ENCODE measurements around the gene SERAC1. TPM values are rescaled to one million over a fixed set of nuclear protein-coding genes. Genes with fewer than 3 reads are reported as not detected.

Gene SERAC1
- total RNA-seq, 2 donors from 2014 or later: 6.0 to 8.6 TPM

DNA sequence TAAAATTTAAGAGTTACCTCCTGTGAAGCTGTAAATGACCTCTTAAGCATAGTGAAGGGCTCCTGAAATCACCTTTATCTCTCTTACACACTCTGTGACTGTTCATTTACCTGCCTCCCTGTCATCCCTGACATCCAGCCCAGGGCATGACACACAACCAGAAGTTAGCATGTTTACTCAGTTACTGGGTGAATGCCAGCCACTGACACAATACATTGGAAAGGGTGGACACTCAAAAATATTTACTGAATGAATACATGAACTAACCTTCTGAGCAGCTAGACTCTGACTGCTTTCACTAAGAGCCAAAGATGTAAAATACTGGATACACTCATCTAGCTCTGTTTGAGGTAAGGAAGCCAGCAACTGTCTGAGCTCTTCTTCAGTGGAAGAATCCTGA lies 25.3 kb downstream of the SERAC1 start:
- Mint-ChIP-seq H3K4me3 (no peak overlapping the region), H3K9me3 (no peaks in the 10 kb centered on the region), H3K36me3 (ENCODE audit: insufficient read depth in 2 of 2) (peaks cover 6 to 11% of the 10 kb centered on the region in 2 donors), H3K27ac (no peak overlapping the region), H3K4me1 (ENCODE audit: low read depth) (no peaks in the 10 kb centered on the region), H3K27me3 (ENCODE audit: low read depth) (no peaks in the 10 kb centered on the region)
- ATAC-seq (replicated peaks in 1 of 2): no peak
- DNase-seq: no peak

DNA sequence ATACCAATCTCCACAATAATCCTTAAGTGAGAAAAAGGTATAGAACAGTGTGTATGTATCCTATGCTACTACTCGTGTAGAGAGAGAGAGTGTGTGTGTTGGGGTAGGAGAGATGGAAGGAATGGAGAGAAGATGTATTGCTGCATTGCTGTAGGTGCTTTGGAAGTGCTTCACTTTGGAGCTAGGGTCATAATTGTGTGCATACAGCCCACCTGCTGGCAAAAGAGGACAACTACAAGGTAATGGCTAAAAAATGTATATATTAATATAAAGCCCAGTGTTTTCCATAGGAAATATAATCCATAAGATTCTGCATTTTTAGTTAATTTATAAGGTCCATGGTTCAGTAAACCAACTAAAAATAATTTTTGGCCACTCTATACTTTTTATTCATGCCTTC lies 36.1 kb downstream of the SERAC1 start:
- peak in 1 of 2 donors; percentile 29 for ATAC-seq (replicated peaks in 1 of 2)
- no peak overlapping the region for H3K27ac Mint-ChIP-seq
- DNase-seq: peak; percentile 4 to 6
- no peaks in the 10 kb centered on the region for H3K36me3 Mint-ChIP-seq (ENCODE audit: insufficient read depth in 2 of 2)
- H3K27me3 Mint-ChIP-seq (ENCODE audit: low read depth): no peaks in the 10 kb centered on the region
- H3K4me3 Mint-ChIP-seq: no peak overlapping the region
- no peaks in the 10 kb centered on the region for H3K4me1 Mint-ChIP-seq (ENCODE audit: low read depth)
- H3K9me3 Mint-ChIP-seq: no peaks in the 10 kb centered on the region

DNA sequence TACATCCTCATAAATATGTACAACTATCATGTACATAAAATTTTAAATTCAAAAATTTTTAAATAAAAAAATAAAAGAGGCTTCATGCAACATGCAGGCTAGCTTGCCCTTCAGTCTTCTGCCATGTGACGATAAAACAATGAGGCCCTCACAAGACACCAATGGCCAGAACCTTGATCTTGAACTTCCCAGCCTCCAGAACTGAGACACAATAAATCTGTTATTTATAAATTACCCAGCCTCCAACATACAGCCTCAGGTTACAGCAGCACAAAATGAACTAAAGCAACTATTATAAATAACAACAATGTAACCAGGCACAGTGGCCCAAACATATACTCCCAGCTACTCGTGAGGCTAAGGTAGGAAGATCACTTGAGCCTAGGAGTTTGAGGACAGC lies 42.8 kb downstream of the SERAC1 start:
- H3K9me3 Mint-ChIP-seq: no peaks in the 10 kb centered on the region
- no peaks in the 10 kb centered on the region for H3K27me3 Mint-ChIP-seq (ENCODE audit: low read depth)
- no peak overlapping the region for H3K4me3 Mint-ChIP-seq
- DNase-seq (no peak), ATAC-seq (replicated peaks in 1 of 2) (no peak)
- no peaks in the 10 kb centered on the region for H3K4me1 Mint-ChIP-seq (ENCODE audit: low read depth)
- no peak overlapping the region for H3K27ac Mint-ChIP-seq
- H3K36me3 Mint-ChIP-seq (ENCODE audit: insufficient read depth in 2 of 2): peaks cover 2 to 6% of the 10 kb centered on the region in 2 donors

DNA sequence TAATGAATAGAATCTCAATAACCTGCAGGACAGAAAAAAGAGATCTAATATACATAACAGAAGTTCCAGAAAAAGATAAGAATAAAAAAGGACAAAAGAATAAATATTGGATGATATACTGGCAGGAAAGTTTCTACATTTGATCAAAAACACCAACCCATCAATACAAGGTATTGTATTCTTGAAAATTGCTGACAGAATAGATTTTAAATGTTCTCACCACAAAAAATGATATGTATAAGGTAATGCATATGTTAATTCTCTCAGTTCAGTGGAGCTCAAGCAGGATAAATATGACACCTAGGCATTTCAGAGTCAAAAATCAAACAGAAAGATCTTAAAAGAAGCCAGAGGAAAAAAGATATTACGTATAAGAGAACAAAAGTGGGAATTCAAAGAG lies 43.8 kb downstream of the SERAC1 start:
- Mint-ChIP-seq H3K9me3 (no peaks in the 10 kb centered on the region), H3K27me3 (ENCODE audit: low read depth) (no peaks in the 10 kb centered on the region), H3K4me1 (ENCODE audit: low read depth) (no peaks in the 10 kb centered on the region), H3K27ac (no peak overlapping the region), H3K36me3 (ENCODE audit: insufficient read depth in 2 of 2) (peaks cover 2 to 6% of the 10 kb centered on the region in 2 donors), H3K4me3 (no peak overlapping the region)
- DNase-seq: no peak
- ATAC-seq (replicated peaks in 1 of 2): no peak

DNA sequence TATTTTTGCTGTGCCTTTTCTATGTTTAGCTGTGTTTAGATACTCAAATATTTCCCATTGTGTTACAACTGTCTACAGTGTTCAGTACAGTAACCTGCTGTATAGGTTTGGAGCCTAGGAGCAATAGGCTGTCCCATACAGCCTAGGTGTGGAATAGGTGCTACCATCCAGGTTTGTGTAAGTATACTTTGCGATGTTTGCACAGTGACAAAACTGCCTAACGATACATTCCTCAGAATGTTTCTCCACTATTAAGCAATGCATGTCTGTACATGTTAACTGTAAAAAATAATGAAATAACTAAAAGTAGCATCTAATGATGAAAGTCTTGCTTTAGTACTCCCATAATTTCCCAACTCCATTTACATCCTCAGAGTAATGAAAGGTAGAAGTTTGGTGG lies 46.0 kb downstream of the SERAC1 start:
- Mint-ChIP-seq H3K27me3 (ENCODE audit: low read depth) (no peaks in the 10 kb centered on the region), H3K4me3 (no peak overlapping the region), H3K4me1 (ENCODE audit: low read depth) (no peaks in the 10 kb centered on the region), H3K27ac (no peak overlapping the region), H3K36me3 (ENCODE audit: insufficient read depth in 2 of 2) (peaks cover 2 to 7% of the 10 kb centered on the region in 2 donors), H3K9me3 (no peaks in the 10 kb centered on the region)
- ATAC-seq (replicated peaks in 1 of 2) (no peak), DNase-seq (no peak)

DNA sequence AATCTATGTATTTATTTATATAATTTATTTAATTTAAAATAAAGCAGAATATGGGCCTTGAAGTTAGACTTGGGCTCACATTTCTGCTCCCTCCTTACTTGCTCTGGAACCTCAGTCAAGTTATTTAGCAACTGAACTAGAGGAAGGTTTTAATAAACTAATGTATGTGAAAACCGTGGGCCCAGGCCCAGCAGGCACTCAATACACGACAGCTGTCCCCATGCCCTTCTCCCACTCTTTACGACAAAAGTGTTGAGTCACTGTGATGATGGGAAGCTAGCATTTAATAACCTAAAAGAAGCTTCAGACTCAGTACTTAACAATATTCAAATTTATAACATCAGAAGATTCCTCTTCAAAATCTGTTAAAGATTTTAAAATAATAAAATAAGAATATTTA lies 46.7 kb downstream of the SERAC1 start:
- Mint-ChIP-seq H3K9me3 (no peaks in the 10 kb centered on the region), H3K4me1 (ENCODE audit: low read depth) (no peaks in the 10 kb centered on the region), H3K4me3 (no peak overlapping the region), H3K27ac (no peak overlapping the region), H3K36me3 (ENCODE audit: insufficient read depth in 2 of 2) (peaks cover 2 to 7% of the 10 kb centered on the region in 2 donors), H3K27me3 (ENCODE audit: low read depth) (no peaks in the 10 kb centered on the region)
- no peak for DNase-seq
- no peak for ATAC-seq (replicated peaks in 1 of 2)

DNA sequence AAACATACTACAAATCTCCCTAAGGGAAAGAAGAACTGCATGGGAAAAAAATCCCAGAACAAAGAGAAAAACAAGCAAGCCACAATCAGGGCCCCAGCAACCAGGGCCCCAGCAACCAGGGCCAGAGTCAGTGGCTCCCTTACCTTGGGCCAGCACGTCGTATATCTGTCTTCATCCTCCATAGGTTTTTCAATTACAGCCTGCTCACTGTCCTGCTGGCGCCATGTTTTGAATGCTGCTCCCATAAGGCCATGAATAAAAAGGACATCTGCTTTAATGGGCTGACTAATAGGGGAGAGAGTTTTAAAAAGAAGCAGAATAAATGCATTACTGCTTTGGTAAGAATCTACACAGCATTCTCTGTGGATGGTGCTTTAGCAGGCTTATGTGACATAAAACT lies 49.2 kb downstream of the SERAC1 start:
- no peak for ATAC-seq (replicated peaks in 1 of 2)
- Mint-ChIP-seq H3K4me1 (ENCODE audit: low read depth) (no peaks in the 10 kb centered on the region), H3K27me3 (ENCODE audit: low read depth) (no peaks in the 10 kb centered on the region), H3K27ac (no peak overlapping the region), H3K36me3 (ENCODE audit: insufficient read depth in 2 of 2) (peaks cover 0 to 7% of the 10 kb centered on the region in 2 donors), H3K9me3 (no peaks in the 10 kb centered on the region), H3K4me3 (no peak overlapping the region)
- no peak for DNase-seq

DNA sequence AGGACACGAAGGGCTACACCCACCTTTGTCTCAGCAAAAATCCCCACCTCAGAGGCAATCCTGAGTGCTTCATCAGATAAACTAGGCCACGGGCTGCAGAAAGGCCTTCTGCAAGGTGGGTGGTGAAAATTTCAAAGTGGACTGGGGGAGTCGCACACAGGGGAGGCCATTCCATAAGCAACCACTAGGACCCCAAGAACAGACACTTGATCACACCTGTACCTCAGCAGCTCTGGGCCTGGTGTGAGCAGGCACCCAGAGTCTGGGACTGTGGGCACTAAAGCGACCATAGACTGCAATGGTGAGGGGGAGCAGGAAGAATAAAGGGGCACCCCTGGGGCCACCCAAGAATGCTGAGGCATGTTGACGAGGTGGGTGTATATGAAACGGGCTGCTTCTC lies 52.6 kb downstream of the SERAC1 start:
- Mint-ChIP-seq H3K36me3 (ENCODE audit: insufficient read depth in 2 of 2) (peaks cover 0 to 5% of the 10 kb centered on the region in 2 donors), H3K9me3 (no peaks in the 10 kb centered on the region), H3K4me1 (ENCODE audit: low read depth) (no peaks in the 10 kb centered on the region), H3K27me3 (ENCODE audit: low read depth) (no peaks in the 10 kb centered on the region), H3K27ac (no peak overlapping the region), H3K4me3 (no peak overlapping the region)
- no peak for DNase-seq
- no peak for ATAC-seq (replicated peaks in 1 of 2)

DNA sequence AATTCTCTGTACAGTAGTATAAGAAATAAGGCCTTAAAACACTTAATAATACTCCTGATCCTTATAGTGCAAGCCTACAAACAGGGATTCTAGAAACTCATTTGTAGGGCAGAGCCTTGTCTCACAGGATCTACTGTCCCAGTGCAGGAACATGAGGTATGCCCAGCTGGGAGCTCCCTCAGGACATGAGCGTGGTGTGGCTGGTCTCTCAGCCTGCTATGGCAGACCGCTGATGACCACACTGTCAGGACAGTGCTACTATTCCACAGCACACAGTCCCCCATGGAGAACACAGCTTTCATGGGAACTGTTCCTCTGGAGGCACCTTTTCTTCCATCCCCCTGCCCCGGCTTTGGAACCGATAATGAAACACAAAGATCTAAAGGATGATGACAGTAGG lies 53.0 kb downstream of the SERAC1 start:
- no peak for DNase-seq
- H3K9me3 Mint-ChIP-seq: no peaks in the 10 kb centered on the region
- no peaks in the 10 kb centered on the region for H3K4me1 Mint-ChIP-seq (ENCODE audit: low read depth)
- no peaks in the 10 kb centered on the region for H3K27me3 Mint-ChIP-seq (ENCODE audit: low read depth)
- no peak overlapping the region for H3K4me3 Mint-ChIP-seq
- H3K27ac Mint-ChIP-seq: no peak overlapping the region
- peaks cover 0 to 6% of the 10 kb centered on the region in 2 donors for H3K36me3 Mint-ChIP-seq (ENCODE audit: insufficient read depth in 2 of 2)
- ATAC-seq (replicated peaks in 1 of 2): no peak

DNA sequence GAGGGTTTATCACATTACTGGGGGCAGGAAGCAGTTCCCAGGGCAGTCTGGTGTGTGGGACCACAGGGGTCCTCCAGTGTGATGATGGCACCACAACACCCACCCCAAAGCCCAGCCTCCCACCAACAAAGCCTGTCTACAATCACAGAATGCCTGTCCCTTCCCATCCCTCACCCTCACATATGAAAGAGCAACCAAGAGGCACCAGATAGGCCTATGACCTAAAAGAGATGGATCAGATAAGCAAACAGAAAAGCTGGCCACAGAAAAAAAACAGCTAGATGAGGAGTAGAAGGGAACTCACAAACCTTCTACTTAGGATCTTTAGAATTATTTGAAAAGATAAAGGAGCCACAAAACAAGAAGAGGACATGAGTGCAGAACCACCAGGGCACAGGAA lies 54.3 kb downstream of the SERAC1 start:
- ATAC-seq (replicated peaks in 1 of 2): no peak
- peaks cover 6 to 14% of the 10 kb centered on the region in 2 donors for H3K36me3 Mint-ChIP-seq (ENCODE audit: insufficient read depth in 2 of 2)
- H3K27ac Mint-ChIP-seq: no peak overlapping the region
- no peak for DNase-seq
- no peak overlapping the region for H3K4me3 Mint-ChIP-seq
- H3K4me1 Mint-ChIP-seq (ENCODE audit: low read depth): no peaks in the 10 kb centered on the region
- H3K27me3 Mint-ChIP-seq (ENCODE audit: low read depth): no peaks in the 10 kb centered on the region
- H3K9me3 Mint-ChIP-seq: no peaks in the 10 kb centered on the region

DNA sequence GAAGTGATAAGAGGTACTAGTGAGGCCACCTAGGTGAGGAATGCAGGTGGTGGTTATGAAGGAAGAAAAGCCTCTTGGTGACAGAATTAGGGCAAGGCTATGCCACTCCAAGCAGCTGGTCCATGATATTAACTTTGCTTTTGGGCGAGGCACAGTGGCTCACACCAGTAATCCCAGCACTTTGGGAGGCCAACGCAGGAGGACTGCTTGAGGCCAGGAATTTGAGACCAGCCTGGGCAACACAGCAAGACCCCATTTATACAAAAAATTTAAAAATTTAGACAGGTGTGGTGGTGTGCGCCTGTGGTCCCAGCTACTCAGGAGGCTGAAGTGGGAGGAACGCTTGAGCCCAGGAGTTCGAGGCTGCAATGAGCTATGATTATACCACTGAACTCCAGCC lies 56.1 kb downstream of the SERAC1 start:
- no peak overlapping the region for H3K27ac Mint-ChIP-seq
- no peaks in the 10 kb centered on the region for H3K9me3 Mint-ChIP-seq
- no peak for DNase-seq
- peaks cover 6 to 14% of the 10 kb centered on the region in 2 donors for H3K36me3 Mint-ChIP-seq (ENCODE audit: insufficient read depth in 2 of 2)
- H3K4me1 Mint-ChIP-seq (ENCODE audit: low read depth): no peaks in the 10 kb centered on the region
- no peak overlapping the region for H3K4me3 Mint-ChIP-seq
- H3K27me3 Mint-ChIP-seq (ENCODE audit: low read depth): no peaks in the 10 kb centered on the region
- ATAC-seq (replicated peaks in 1 of 2): no peak

DNA sequence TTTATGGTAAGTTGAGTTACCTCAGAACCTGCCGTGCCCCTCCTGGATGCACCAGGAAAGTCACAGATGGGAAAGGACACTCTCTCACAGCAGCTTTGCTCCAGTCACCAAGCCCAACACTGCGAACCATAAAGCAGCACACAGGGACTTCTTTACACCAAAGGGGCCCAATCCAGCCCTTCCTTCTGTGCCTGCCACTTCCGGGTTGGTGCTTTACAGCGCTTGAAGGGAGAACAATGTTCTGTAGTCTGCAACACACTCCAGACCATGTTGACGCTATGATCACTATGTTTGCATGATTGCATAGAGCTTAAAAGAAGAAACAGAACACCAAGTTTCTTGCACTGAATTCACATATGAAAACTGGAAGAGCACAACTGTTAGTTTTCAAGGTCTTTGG lies 57.1 kb downstream of the SERAC1 start:
- no peak overlapping the region for H3K27ac Mint-ChIP-seq
- ATAC-seq (replicated peaks in 1 of 2) (no peak), DNase-seq (no peak)
- no peaks in the 10 kb centered on the region for H3K9me3 Mint-ChIP-seq
- H3K27me3 Mint-ChIP-seq (ENCODE audit: low read depth): no peaks in the 10 kb centered on the region
- H3K4me1 Mint-ChIP-seq (ENCODE audit: low read depth): no peaks in the 10 kb centered on the region
- H3K4me3 Mint-ChIP-seq: no peak overlapping the region
- H3K36me3 Mint-ChIP-seq (ENCODE audit: insufficient read depth in 2 of 2): peaks cover 6 to 14% of the 10 kb centered on the region in 2 donors

DNA sequence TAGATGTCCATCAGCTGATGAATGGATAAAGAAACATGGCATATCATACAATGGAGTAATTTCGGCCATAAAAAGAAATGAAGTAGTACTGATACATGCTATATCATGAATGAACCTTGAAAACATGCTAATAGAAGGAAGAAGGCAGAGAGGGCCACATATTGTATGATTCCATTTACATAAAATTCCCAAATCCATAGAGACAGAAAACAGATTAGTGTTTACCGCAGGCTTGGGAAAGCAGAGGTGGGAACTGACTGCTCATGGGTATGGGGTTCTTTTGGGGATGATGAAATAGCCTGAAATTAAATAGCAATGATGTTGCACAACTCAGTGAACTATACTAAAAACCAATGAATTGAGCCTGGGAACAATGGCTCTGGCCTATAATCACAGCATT lies 58.3 kb downstream of the SERAC1 start:
- no peak for ATAC-seq (replicated peaks in 1 of 2)
- peak overlapping the region; percentile 45 for H3K27ac Mint-ChIP-seq

DNA sequence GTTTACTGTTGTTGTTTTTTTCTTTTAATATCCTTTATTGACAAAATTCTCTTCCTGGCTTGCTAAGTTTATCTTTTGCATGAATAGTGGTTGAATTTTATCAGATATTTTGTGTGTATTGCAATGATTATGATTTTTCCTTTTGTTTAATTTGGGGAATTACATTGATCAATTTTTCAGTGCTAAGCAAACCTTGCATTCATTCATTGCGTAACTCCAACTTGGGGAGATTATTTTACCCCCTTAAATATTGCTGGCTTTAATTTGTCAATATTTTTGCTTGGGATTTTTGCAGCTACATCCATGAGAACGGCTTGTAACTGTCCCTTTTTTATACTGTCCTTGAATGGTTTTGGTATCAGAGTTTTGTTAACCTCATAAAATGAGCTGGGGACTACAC lies 63.4 kb downstream of the SERAC1 start:
- Mint-ChIP-seq H3K27me3 (ENCODE audit: low read depth) (no peaks in the 10 kb centered on the region), H3K4me3 (no peak overlapping the region), H3K36me3 (ENCODE audit: insufficient read depth in 2 of 2) (peaks cover 6 to 7% of the 10 kb centered on the region in 2 donors), H3K4me1 (ENCODE audit: low read depth) (no peaks in the 10 kb centered on the region), H3K27ac (no peak overlapping the region), H3K9me3 (no peaks in the 10 kb centered on the region)
- no peak for ATAC-seq (replicated peaks in 1 of 2)
- no peak for DNase-seq

More for the DNA sequence above, 58.3 kb downstream of the SERAC1 start:
- no peak for DNase-seq
- Mint-ChIP-seq H3K9me3 (no peaks in the 10 kb centered on the region), H3K36me3 (ENCODE audit: insufficient read depth in 2 of 2) (peaks cover 6 to 14% of the 10 kb centered on the region in 2 donors), H3K27me3 (ENCODE audit: low read depth) (no peaks in the 10 kb centered on the region), H3K4me1 (ENCODE audit: low read depth) (no peaks in the 10 kb centered on the region), H3K4me3 (no peak overlapping the region)

Measured in activated T-cell treated with anti-CD3 and anti-CD28 coated beads, Interleukin-2, amount 50 U/mL, for 72 hours (primary cell).